ENCODE results near the gene ERG. TPM values are rescaled to one million over a fixed set of nuclear protein-coding genes. Genes with fewer than 3 reads are reported as not detected.

The ERG gene
- total RNA-seq, 1 experiment from 2014 or later = 0.11 TPM

GRCh38 chr21:38337793-38338192 lies 160.5 kb downstream of the ERG start:
- Histone ChIP-seq H3T11ph (ENCODE audit: low read length) (no peak overlapping the region), H2AK5ac (ENCODE audit: insufficient read length, low read length) (no peak overlapping the region), H3K56ac (ENCODE audit: insufficient read length, low read depth, low read length) (no peak overlapping the region), H3K9ac (ENCODE audit: extremely low read depth, insufficient read length, low read length) (no peak overlapping the region), H2AFZ (ENCODE audit: low read length) (no peak overlapping the region), H3K23ac (ENCODE audit: insufficient read length, low read depth, low read length) (no peak overlapping the region), H4K20me1 (ENCODE audit: control insufficient read depth, insufficient read depth, insufficient read length) (no peaks in the 10 kb centered on the region), H2BK12ac (ENCODE audit: insufficient read length, low read depth, low read length) (no peak overlapping the region), H3K18ac (ENCODE audit: insufficient read length, low read depth, low read length) (no peak overlapping the region), H3K27me3 (ENCODE audit: insufficient read depth, low read length) (no peaks in the 10 kb centered on the region), H2BK120ac (ENCODE audit: low read depth, low read length, poor library complexity, severe bottlenecking) (no peak overlapping the region), H3K27ac (ENCODE audit: insufficient read length, low read depth, low read length) (no peak overlapping the region), H3K4ac (ENCODE audit: low read depth, low read length) (no peak overlapping the region), H3K4me2 (ENCODE audit: insufficient read depth, insufficient read length, low read length) (no peak overlapping the region), H2BK15ac (ENCODE audit: low read depth, low read length) (no peak overlapping the region), H3K9me3 (ENCODE audit: control insufficient read depth, low read depth, low read length) (no peaks in the 10 kb centered on the region), H3K14ac (ENCODE audit: insufficient read depth, low read length) (no peak overlapping the region), H3K79me2 (ENCODE audit: insufficient read depth, low read length) (no peaks in the 10 kb centered on the region), H3K23me2 (ENCODE audit: insufficient read length, low read depth, low read length, poor library complexity, severe bottlenecking) (no peaks in the 10 kb centered on the region), H4K8ac (replicated peaks; ENCODE audit: insufficient read length, low read depth, low read length) (no peak overlapping the region), H3K4me1 (ENCODE audit: insufficient read depth, low read length) (no peaks in the 10 kb centered on the region), H3K79me1 (ENCODE audit: insufficient read depth, low read depth, low read length, poor library complexity, severe bottlenecking) (no peaks in the 10 kb centered on the region), H4K91ac (ENCODE audit: insufficient read length, low read depth, low read length) (no peak overlapping the region), H2BK5ac (ENCODE audit: insufficient read length, low read length) (no peak overlapping the region), H2BK20ac (ENCODE audit: low read depth, low read length, poor library complexity, severe bottlenecking) (no peak overlapping the region), H4K5ac (ENCODE audit: insufficient read length, low read depth, low read length) (no peak overlapping the region)
- no peak overlapping the region for H3K27ac Mint-ChIP-seq
- no peak overlapping the region for H3K4me3 Mint-ChIP-seq
- WGBS (ENCODE audit: extremely low coverage, insufficient read length, low lambda C conversion rate) = no CpG with 5 or more reads among the region's 5 CpGs
- TF ChIP-seq CTCF (conservative IDR thresholded peaks at IDR 0.05) = no peak
- H3K4me1 Mint-ChIP-seq = no peaks in the 10 kb centered on the region
- peaks cover 0 to 2% of the 10 kb centered on the region in 2 experiments; a peak in 2 of 5 replicates for H3K9me3 Mint-ChIP-seq
- no peaks in the 10 kb centered on the region; a peak in 1 of 7 replicates for H3K36me3 Mint-ChIP-seq (ENCODE audit: insufficient read depth in 1 of 3, low read depth in 3 of 3)
- no peaks in the 10 kb centered on the region for H3K27me3 Mint-ChIP-seq (ENCODE audit: low read depth)
- no peak for DNase-seq

All from H9 (cell line).